Measurements from ENCODE around the gene CELF2.

Gene CELF2

DNA sequence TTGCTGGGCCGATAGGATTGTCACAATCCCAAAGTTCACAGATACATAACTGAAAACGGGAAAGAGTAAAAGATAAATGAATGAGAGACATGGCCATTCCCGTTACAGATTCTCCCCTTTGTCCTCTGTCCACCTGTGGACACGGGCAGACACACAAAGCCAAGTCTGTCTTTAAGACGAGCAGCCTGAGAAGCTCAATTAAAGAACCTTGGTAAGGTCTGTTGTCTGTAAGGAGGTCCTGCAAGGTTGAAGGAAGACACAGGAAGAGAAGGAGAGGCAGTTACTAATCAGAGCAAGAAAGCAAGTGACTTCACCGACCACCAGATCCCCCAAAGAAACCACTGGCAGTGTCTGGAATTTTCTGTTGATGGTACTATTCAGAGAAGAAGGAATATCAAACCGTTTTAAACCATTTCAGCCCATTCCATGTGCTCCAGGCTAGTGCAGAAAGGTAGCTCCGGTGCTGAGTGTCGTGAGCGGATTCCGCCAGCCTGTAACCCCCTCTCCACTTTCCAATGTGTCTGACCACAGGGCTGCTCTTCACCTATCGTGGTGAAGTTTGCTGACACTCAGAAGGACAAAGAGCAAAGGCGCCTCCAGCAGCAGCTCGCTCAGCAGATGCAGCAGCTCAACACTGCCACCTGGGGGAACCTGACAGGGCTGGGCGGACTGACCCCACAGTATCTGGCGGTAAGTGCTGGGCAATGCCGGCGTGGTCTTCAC, 252.6 kb downstream of the CELF2 start:
- DNase-seq (ENCODE audit: low read depth in 2 of 2), result peak; percentile 67 to 70

DNA sequence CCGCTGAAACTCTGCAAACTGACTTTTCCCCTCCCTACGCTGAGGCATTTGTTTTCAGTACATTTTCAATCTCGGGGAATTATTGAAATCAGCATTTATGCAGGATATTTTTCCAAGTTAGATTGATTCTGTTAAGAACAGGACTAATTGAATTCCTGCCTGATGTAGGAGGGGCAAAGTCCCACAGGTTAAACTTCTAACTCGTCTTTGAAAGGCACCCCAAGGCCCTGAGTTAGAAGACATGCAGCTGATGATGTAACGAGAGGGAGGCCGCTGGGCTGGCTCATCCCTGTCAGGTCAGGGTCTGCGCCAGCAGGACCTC, 253.1 kb downstream of the CELF2 start:
- no peak for DNase-seq (ENCODE audit: low read depth in 2 of 2)

DNA sequence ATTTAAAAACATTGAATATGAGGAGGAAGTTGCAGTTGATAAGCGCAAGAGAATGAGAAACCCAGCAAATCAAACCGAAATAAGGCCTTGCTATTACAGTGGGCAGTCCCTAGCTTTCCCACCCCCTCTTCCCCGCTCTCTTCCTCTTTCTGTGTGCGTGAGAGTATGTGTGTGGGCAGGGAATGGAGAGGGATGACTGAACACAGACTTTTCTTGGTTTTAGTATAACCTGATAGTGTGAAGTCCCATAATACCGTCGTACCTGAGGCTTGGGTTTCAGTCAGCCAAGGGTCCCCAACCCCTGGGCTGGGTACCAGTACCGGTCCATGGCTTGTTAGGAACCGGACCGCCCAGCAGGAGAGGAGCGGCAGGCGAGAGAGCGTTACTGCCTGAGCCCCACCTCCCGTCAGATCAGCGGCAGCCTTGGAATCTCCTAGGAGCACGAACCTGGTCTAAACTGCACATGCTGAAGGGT, 255.3 kb downstream of the CELF2 start:
- DNase-seq (ENCODE audit: low read depth in 2 of 2), result no peak

DNA sequence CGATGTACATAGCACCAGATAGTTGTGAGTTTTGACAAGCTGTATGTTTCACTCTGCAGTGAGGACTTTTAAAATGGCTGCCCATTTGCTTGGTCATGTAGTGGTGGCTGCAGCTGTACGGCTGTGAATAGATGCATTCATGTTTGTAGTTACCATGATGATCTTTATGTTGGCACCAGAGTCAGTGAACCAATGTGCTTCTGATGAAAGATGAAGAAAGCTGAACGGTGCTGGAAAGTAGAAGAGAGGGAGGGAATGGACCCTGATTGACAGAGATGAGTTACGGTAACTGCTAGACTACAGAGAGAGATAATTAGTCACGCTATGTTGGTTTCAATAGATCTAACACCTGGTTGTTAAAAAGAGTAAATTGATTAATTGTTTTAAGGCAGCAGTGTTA, 256.8 kb downstream of the CELF2 start:
- no peak for DNase-seq (ENCODE audit: low read depth in 2 of 2)

DNA sequence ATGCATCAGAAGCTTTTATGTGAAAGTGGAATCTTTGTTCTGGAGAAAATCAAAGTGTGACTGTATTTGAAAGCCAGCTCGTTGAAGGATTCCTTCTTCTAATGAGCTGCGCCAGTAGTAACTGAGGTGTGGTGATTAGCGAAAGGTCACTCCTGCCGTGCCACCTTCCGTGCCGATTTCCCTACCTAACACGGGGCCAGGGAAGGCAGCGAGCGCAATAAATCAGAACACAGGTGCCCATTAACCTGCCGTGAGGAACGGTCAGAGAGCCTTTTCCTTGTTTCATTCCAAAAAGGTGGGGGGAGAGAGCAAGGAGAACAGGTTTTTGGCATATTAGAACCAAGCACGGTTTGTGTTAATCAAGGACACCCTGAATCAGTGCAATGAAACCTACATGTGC, 258.0 kb downstream of the CELF2 start:
- no peak for DNase-seq (ENCODE audit: low read depth in 2 of 2)

DNA sequence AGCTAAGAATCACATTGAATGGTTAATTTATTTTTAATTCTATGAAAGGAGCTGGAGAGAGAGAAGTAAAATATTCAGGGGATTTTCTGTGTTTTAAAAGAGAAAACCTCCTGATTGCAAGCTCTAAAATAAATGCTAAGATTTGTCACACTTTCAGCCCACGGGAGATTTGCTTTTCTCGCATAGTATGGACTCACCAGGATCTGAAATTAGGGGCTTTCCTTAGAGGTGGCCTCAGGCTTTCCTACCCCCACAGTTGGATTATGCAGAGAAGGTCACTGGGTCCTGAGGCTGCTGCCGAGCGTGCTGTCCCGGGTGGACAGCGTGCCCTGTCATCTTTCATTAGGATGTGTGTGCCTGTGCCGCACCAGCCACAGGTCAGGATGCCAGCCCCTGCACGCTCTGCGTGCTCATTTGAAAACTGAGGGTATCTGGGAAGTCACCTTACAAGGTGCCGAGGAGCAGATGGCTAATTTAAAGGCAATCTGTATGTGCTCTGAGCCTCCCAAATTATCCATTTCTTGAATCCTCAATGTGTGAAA, 258.8 kb downstream of the CELF2 start:
- no peak for DNase-seq (ENCODE audit: low read depth in 2 of 2)

DNA sequence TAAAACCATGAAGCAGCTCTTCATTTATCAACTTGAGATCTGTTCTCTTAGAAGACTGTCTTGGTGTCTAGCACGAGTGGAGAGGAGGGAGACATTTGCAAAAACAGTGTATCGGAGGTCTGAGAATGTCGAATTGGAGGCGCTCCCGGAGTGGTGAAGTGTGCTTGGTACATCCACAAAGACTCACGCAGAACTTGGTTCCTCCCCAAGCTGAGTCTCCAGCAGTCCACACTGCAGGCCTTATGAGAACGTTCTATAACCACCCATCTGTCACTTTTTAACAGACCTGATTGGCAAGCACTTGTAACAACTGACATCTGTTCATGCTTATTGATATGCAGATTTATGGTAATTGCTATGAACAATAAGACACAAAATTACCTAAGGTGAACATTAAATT, 261.6 kb downstream of the CELF2 start:
- no peak for DNase-seq (ENCODE audit: low read depth in 2 of 2)

DNA sequence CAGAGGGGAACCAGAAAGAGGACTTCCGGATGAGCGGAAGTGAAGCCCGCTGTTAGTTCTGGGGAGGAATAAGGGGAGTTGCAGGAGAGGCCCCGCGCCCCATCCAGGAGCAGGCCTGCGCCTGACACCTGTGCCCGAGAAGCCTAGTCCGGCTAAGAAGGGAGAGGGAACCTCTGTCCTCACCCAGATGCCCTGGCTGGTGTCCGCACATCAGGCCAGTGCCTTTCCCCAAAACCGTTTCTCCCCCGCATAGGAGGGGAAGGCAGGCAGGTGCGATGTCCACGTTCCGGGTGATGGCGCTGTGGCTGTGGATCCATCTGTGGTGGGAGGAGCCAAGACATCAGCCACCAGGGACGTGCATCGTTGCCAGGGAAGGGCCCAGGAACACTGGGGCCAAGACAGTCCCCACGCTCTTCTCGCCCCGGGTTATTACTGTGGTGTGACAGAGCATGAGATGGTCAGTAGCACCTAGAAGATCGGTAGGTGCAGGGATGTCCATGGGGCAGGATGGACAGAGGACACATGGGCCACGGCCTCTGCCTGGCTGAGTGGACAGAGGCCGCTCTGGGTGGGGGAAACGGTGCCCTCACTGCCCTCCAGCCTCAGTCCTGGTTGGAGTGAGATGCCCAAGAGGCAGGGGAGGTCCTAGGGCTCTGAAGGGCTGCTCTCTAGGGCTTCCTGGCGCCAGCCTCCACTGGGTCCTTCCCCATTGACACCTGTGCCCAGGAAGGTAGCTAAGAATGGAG, 262.7 kb downstream of the CELF2 start:
- no peak for DNase-seq (ENCODE audit: low read depth in 2 of 2)

DNA sequence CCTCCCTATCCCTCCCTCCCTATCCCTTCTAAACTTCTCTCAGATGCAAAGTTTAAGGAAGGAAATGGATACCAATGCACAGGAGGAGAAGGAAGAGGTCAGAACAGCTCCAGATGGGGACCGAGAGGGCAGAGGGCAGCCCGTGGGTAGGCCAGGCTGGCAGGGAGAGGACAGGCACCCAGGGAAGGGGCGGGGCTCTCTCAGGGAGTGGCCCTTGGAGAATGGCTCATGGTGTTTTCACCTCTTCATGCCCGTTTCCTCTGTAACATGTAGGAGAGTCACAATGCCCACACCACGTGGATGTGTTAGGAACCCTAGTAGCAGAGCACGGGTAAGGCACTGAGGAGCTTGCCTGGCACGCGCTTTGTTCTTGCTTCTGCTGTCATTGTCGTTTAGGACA, 264.5 kb downstream of the CELF2 start:
- no peak for DNase-seq (ENCODE audit: low read depth in 2 of 2)

DNA sequence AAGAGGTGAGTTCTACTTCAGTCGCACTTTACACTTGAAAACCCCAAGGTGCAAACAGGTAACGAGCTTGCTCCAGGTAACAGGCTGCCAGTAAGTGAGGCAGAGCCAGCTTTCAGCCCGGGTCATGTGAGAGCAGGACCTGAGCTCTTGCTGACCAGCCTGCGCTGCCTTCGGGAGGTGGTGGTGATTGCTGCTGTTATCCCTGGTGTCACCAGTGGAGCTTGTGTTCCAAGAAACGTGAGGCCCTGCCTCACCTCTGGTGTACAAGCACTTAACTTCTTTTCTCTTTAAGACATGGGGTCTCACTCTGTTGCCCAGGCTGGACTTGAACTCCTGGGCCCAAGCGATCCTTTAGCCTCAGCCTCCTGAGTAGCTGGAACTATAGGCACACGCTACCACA, 265.0 kb downstream of the CELF2 start:
- DNase-seq (ENCODE audit: low read depth in 2 of 2), result no peak

DNA sequence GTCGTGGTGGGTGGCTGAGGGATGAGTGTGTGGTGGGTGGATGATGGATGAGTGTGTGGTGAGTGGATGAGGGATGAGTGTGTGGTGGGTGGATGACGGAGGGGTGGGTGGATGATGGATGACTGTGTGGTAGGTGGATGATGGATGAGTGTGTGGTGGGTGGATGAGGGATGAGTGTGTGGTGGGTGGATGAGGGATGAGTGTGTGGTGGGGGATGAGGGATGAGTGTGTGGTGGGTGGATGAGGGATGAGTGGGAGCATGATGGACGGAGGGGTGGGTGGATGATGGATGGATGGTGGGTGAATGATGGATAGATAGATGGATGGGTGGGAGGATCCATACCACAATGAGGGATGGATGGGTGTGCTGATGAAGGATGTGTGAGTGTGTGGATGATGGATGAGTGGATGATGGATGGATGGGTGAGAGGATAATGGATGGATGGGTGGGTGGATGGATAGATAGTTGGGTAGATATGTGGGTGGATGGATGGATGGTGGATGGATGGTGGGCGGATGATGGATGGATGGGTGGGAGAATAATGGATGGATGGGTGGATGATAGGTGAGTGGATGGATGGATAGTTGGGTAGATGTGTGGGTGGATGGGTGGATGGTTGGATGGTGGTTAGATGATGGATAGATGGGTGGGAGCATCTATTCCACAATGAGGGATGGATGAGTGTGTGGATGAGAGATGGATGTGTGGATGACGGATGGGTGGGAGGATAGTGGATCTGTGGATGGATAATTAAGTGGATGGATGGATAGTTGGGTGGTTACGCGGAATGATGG, 266.8 kb downstream of the CELF2 start:
- DNase-seq (ENCODE audit: low read depth in 2 of 2), result no peak

DNA sequence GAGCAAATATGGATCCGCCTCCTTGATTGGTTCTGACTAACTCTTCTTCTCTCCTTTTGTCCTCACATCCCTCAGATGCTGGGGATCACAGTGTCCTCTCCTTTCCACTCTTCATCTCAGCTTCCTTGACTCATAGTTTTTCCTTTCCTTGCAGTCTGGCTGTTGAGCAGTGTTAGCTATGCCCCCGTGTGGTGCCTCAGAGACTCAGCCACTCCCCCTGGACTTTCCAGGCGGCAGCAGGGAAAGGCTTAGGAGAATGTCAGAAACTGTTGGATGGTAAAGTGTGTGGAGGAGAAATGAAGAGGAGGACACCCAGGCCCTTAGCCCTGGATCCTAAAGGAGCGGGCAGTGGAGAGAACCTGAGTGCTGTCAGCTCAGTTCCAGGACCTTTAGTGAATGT, 267.5 kb downstream of the CELF2 start:
- DNase-seq (ENCODE audit: low read depth in 2 of 2), result no peak

DNA sequence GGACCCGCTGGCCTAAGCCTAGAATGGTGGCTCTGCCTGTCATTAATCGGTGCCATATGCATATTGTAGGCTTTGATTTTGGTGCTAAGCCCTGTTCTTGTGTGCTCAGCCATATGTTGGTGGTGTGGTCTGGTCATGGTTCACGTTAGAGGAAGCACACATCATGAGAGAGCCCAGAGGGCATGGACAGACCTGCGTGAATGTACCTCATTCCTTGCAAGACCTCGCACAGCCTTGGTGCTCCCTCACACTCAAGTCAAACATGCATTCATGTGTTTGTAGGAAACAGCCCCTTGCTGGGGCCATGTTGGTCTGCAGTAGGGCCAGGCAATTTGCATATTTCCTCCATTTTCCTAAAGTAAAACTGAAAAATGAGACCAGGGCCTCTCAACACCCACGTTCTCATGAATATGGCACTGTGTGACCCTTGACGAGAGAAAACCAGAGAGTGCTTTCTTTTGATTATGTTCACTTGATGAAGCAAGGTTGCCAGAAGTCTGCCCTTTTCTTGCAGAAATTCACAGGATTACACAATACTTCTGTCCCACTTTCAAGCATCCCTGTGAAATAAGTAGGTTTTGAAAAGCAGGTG, 268.7 kb downstream of the CELF2 start:
- no peak for DNase-seq (ENCODE audit: low read depth in 2 of 2)

DNA sequence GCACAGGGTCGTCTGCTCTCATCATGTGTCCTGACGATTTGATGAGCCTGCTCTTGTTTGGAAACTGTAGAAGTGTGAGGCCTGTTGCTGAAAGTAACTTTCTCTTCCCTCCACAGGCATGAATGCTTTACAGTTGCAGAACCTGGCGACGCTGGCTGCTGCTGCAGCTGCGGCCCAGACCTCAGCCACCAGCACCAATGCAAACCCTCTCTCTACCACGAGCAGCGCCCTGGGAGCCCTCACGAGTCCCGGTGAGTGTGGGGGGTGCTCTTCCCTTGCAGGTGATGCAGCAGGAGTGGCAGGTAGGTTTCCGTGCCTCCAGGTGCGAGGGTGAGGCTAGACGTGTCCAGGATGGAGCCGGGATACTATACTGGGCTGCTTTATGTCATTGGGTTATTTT, 270.6 kb downstream of the CELF2 start:
- no peak for DNase-seq (ENCODE audit: low read depth in 2 of 2)

DNA sequence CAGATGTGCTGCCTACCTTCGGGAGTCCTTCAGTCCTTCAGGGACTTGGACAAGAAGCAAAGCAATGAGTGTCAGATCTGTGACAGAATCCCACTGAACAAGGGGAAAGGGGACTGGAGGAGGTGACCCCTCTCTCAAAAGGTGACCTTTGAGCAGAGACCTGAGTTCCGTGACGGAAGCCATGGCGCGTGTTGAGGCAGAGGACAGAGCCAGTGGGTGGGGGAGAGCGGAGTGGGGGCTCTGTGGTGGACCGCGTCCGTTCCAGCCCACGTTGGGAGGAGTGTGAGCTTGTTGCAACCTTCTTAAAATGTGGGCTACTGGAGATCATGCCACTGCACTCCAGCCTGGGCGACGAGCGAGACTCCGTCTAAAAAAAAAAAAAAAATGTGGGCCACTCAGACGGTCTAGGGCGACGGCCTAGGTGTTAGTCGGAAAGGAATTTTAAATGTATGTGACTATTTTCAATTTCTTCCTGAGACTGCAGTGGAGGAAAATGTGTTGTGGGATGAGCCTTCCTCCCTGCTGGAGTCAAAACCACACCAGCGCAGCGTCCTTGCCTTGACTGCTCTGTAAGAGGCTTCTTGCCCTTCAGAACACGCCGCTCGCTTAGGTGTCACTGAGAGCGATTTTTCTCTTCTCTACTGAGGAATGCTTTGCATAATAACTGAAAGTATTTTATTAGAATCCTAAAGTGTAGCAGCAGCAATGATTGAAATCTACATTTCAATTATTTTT, 272.7 kb downstream of the CELF2 start:
- DNase-seq (ENCODE audit: low read depth in 2 of 2), result no peak

DNA sequence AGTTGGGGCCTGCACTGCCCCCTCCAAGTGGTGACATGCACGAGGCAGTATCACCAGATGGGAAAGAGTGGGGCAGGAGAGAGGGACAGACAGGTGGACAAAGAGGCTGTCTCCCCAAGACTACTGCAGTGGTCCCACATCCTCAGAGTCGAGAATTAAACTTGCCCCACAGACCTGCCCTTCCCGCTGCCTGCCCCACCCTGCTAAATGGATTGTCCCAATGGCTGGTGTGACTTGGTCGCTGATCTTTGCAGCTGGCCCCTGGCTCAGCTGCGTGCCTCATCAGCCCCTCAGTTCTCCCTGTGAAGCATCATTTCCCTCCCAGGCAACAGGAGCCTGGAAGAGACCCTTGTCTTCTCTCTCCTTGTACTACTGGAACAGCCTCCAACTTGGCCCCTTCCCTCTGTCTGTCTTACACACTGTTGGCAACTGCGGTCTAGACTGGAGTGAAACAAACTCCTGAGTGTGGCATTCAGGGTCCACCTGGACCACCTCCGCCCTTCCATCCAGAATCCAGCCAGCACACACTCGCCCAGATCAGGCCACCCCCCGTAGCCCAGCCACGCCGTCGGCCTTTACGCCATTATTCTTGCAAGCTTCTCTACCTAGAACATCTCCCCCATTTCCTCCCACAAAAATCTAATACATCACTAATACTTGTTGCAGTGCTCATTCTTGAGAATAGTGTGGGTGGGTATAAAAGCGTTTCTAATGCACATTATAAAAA, 275.1 kb downstream of the CELF2 start:
- no peak for DNase-seq (ENCODE audit: low read depth in 2 of 2)

DNA sequence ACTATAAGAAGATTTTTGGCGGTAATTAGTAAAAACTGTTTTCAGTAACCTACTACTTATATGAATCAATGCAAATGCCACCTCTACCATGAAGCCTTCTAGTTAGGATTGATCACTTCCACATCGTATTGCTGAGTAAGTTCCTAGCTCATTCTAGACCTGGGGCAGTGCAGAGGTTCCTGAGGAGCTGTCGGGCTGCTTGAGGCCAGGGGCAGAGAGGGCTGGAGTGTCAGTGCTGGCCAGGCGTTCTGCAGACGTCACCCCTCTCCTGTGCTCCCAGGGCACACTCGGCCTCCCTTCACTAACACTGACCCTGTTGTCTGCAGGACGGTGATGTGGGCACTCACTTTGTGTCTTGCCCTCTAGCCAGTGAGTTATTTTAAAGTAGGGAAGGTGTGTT, 275.7 kb downstream of the CELF2 start:
- DNase-seq (ENCODE audit: low read depth in 2 of 2), result no peak

DNA sequence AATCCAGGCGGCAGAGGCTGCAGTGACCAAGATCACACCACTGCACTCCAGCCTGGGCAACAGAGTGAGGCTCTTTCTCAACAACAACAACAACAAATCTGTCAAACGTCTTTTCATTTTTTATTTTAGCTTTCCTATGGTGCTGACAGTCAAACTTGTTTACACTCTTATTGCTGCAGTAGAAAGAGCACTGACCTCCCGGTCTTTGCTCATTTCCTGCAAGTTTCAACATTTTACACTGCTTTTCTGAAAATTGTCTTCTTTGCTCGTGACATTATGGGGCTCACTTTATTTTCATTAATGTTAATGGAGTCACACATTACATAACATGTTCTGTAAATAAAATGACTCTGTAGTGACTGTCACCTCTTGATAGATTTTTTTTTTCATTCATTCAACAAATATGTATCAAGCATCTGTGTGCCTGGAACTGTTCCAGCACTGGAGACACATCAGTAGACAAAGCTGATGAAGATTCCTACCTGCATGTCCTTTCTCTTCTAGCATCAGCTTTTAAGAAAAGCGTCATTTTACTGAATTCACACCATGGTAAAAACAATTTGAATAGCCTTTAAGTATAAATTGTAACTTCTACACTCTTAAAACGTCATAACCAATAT, 277.3 kb downstream of the CELF2 start:
- no peak for DNase-seq (ENCODE audit: low read depth in 2 of 2)

DNA sequence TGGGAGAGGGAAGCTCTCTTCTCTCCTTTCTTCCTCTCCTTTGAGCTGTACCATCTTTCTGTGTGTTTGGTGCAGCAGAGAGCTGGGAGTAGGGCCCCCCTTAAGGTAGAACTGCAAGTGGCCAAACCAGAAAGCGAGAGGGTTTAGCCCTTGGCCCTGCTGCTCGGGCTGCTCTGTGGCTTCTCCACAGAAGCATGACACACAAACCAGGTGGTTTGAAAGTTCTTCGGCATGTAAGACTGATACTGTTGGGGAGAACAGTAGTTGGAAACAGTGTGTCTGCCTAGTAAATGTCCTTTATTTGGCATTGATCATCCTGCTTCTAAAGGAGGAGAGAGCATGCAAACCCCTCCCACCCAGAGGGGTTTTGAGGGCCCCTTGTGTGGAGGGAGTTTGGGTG, 277.8 kb downstream of the CELF2 start:
- DNase-seq (ENCODE audit: low read depth in 2 of 2), result no peak

DNA sequence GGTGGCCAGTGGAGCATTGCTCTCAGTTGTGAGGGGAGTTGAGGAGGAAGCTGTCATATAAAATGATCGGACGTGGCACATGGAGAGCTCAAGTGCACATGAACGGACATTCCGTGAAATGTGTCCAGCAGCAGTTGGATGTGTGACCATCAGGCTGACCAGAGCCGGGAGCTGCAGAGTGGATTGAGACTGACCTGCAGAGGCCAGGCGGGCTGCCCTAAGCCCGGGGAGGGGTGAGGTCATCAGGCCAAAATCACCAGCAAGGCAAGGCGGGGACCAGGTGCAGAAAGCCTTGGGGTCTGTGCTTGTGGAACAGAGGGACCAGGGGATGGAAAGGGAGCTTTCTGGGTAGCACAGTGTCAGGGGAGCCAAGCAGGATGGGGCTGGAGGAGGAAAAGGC, 279.5 kb downstream of the CELF2 start:
- no peak for DNase-seq (ENCODE audit: low read depth in 2 of 2)
